HG03432 (cell line): ENCODE data around the gene ITGB6.
"Not testable (repeated sequence)": the region's sequence is repeated elsewhere in the genome, so short reads cannot be mapped to it uniquely, and the experiment has no call there.

ENCODE experiments used
- ATAC-seq: cut with Tn5 transposase; IDR thresholded peaks from one replicate; pipeline ENCODE4 v1.9.1; 2021; ENCODE audit warnings: mild to moderate bottlenecking, moderate library complexity; ENCODE audit not compliant: unreplicated experiment

The ITGB6 gene

DNA sequence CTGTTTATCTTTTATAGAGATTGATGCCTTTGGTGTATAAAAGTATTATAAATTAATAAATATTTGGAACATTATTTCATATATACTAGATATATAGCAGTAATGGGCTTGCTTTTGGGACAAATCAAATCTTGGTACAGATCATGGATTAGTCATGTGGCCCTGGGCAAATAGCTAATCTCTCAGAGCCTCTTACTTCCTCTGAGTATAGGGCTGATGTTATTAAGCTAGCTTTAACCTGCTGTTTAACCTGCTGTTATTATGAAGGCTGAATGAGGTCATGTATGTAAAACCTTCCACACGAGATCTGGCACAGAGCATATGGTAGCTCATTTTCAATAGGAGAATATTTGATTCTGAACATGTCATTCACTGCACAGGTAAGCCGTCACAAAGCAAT, 5.7 kb downstream of the ITGB6 start:
- no peak for ATAC-seq

DNA sequence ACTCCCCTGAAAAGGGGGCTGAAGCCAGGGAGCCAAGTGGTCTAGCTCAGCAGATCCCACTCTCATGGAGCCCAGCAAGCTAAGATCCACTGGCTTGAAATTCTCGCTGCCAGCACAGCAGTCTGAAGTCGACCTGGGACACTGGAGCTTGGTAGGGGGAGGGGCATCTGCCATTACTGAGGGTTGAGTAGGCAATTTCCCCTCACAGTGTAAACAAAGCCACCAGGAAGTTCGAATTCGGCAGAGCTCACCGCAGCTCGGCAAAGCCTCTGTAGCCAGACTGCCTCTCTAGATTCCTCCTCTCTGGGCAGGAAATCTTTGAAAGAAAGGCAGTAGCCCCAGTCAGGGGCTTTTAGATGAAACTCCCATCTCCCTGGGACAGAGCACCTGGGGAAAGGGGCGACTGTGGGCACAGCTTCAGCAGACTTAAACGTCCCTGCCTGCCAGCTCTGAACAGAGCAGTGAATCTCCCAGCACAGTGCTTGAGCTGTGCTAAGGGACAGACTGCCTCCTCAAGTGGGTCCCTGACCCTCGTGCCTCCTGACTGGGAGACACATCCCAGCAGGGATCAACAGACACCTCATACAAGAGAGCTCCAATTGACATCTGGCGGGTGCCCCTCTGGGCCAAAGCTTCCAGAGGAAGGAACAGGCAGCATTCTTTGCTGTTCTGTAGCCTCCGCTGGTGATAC, 18.8 kb downstream of the ITGB6 start:
- not testable (repeated sequence) for ATAC-seq

GRCh38 chr2:160180690-160181089, 19.4 kb downstream of the ITGB6 start:
- not testable (repeated sequence) for ATAC-seq

GRCh38 chr2:160180172-160180571, 19.9 kb downstream of the ITGB6 start:
- no peak for ATAC-seq

DNA sequence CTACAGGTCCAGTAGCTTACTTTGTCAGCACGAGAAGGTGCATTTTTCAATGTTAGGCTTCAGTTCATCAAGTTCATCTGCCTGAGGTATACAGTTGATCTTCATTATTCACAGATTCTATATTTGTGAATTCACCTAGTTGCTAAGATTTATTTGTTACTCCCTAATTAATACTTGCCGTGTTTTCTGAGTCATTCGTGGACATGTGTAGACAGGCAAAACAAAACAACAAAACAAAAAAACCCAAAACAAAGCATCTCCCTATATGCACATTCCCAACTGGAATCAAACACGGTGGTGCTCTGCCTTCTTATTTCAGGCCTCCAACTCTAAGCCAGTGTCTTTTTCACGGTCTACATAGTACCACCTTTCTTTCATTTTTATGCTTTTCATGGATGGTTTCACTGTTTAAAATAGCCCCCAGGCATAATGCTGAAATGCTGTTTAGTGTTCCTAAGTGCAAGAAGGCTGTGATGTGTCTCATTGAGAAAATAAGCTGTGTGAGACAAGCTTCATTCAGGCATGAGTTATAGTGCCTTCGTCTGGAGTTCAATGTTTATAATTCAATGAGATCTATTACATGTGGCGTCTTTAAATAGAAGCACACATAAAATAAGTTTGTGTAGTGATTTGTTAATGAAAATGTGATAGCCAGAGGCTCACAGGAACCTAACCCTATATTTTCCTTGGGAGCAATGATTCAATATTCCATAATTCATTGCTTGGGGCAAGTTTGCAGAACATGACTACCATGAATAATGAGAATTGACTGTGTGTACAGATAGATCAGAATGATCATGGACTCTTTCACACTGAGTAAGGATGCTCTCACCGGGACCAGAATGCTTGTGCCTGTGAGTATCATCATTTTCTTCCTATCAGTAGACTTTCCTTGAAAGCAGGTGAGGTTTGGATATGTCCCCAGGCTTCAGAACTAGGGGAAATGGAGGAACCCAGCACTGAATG, 24.6 kb downstream of the ITGB6 start:
- ATAC-seq = no peak

GRCh38 chr2:160174322-160174721, 25.8 kb downstream of the ITGB6 start:
- ATAC-seq = no peak

DNA sequence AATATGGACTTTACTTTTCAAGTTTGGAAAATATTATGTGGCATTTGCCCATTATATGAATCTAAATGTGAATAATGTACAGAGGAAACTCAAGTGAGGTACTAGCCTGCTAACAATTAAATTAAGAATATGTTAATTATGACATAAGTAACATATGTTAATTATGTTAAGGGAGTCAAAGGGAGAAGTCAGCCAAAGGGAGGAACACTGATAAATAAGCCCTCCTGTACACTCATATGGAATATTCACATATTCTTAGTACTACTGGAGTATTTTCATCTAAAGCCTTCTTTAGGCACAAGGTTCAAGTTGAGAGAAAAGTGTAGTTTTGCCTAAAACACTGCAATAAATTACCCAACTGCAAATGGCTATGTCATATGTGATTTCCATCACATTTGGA, 30.1 kb downstream of the ITGB6 start:
- ATAC-seq = no peak

- ATAC-seq = no peak
These were observed 30.6 kb downstream of the ITGB6 start for GRCh38 chr2:160169471-160169870.

DNA sequence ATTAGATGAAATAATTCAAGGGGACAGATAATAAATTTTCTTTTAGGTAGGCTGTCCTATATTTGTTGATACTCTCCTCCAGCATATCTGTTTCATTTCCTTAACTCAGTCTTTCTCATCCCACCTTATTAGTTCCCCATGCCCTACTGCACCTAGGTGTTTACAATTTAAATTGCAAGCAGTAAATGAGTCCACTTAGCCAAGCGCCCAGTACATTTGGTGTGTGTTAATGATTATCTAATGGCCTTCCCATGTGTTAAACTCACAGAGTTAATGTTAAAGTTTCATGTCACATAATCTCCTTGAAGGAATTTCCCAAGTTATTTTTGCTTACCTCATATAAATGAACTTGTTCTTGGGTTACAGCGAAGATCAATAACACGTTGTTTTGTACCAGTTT, 31.2 kb downstream of the ITGB6 start:
- no peak for ATAC-seq

DNA sequence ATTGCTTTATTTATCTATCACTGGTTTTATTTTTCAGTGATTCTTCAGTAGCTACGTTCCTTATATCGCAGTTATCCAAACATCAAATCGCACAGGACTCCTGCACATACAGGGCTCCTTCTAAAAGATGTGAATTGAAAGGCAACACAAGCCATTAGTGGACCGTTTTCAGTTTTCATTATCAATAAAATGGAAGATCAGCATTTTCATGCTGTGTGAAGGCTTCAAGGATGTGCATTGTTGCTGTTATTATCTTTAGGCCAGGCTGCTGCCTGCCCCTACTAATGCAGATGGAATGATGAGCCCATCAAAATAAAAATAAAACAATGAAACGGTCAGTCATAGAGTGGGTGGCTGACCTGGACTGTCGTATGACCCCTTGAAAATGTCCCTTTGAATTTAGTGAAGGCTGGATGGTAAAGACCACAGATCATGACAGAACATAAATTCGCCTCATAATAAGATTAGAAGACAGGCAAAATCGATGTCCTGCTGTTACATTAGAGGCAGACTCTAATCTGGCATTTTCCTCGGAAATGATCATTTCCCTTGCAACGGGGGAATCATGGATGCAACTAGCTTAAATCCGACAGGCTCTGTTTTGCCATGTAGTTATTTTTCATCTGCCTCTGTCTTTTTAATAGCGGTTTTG, 32.9 kb downstream of the ITGB6 start:
- no peak for ATAC-seq

DNA sequence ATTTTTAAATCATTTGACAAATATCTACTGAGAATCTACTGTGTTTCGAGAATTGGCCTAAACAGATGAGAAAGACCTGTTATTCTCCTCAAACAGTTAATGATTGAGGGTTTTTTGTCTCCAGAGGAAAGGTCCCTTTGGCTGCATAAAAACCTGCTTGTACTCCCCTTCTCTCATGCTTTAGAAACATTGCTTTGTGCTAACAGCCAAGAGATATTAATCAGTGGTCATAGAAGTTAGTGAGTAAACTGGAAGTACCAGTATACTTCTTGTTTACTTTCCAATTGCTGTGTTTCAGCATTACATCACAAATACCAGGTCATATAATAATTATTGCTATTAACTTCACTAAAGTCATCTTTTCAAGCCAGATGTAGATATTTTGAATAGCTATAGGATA, 34.1 kb downstream of the ITGB6 start:
- ATAC-seq = no peak

GRCh38 chr2:160165081-160165480, 35.0 kb downstream of the ITGB6 start:
- no peak for ATAC-seq

DNA sequence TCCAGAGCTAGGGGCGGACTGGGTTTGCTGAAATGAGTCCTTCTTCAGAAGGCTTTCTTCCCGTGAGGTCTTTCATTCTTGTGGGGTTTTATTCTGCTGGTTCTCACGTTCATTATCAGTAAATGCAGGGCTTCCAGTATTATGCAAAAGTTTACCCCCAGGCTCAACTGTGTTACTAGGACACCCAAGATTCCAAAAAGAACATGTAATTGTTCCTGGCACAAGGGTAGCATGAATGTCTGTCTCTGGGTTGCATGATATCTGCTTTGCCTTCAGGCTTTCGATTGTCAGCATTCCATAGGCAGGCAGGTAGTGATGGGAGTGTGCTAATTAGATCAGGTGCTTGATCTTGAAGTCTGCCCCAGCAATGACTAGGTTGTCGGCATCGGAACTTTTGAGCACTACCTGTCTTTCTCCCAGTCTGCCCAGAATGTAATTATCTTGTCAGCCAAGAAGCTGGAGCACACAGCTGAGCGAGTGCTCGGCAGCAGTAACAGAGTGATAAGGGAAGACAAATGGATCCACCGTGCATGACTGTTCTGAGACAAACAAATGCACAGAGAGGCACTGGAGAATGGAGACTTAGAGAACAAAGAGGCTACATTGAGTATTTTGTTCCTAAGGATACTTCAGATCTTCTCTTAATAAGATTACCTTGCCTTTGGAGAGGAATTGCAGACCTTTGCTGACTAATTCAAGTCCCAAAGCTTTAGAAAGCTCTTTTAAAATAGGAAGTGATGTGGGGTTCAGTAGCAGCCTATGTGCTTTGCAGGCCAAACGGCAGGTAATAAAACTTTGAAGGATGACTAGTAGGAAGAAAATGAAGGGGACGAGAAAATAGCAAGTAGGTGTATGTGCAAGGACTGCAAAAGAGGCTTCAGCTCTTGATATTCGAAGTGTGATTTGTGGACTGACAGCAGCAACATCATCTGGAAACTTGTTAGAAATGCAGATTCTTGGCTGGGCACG, 41.9 kb downstream of the ITGB6 start:
- ATAC-seq = no peak

GRCh38 chr2:160156665-160157064, 43.4 kb downstream of the ITGB6 start:
- no peak for ATAC-seq

DNA sequence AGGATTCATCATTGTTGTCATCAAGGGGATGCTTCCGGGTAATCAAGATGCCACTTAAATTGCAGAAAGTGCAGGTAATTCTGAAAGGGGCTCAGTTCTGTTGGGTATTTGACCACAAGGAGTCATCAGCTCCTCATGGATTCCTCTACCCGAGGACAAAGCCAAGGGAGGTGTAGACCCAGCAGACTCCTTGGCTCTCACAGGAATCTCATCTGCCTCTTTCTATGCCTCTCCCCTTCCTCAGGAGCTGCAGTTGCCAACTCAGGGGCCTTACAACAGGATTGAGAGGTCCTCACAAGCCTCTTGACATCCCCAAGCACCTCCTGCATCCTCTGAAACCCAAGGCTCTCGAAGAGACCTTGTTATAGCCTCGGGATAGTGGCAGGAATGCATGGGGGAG, 44.0 kb downstream of the ITGB6 start:
- no peak for ATAC-seq

DNA sequence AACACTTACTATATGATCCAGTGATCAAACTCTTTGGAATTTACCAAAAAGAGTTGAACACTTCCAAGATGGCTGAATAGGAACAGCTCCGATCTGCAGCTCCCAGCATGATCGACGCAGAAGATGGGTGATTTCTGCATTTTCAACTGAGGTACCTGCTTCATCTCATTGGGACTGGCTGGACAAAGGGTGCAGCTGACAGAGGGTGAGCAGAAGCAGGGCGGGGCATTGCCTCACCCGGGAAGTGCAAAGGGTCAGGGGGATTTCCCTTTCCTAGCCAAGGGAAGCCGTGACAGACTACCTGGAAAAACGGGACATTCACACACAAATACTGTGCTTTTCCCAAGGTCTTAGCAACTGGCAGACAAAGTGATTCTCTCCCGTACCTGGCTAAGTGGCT, 51.7 kb downstream of the ITGB6 start:
- ATAC-seq = not testable (repeated sequence)

GRCh38 chr2:160145471-160145870, 54.6 kb downstream of the ITGB6 start:
- no peak for ATAC-seq

GRCh38 chr2:160144280-160144990, 55.6 kb downstream of the ITGB6 start:
- no peak for ATAC-seq

GRCh38 chr2:160142472-160142871, 57.6 kb downstream of the ITGB6 start:
- ATAC-seq = no peak

DNA sequence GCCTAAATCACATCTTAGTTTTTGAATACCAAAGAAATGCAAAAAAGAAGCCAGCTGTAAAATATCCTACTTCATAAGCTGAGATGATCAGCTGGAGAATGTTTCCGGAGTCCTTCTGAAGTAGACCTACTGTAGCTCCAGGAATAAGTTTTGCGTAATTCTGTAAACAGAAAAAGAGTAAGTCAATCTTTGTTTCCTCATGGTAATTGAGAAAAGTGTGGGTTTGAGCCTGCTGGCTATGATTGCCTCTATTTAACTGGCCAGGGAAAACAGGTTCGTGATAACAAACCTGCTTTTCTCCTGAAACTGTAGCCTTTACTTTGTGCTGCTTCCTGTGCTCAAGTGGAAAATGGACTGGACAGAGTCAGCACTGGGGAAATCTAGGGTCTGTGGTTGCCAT, 58.2 kb downstream of the ITGB6 start:
- ATAC-seq = no peak
